GM12878 (cell line): Measurements from ENCODE around the gene RAMACL. TPM values are rescaled to one million over a fixed set of nuclear protein-coding genes. Genes with fewer than 3 reads are reported as not detected.

ENCODE experiments used
- ATAC-seq: fragments of 200-7000 bp; cut with Tn5 transposase; 3 replicates; pipeline ENCODE4 v1.9.1; 2020; ENCODE audit warnings: mild to moderate bottlenecking, moderate library complexity
- BruUV-seq: library from RNA; stranded (reverse); fragments of 400-500 nt; replicated peaks from 2 replicates; lab custom pipeline; 2021; lab: Mats Ljungman, UMichigan
- CTCF ChIA-PET: fragments of 300-600 bp; sonication (Branson Sonifier 250); formaldehyde crosslinking; extraction: SDS; loops from one replicate; lab custom pipeline; 2021; ENCODE audit warnings: inconsistent platforms; lab: Yijun Ruan, JAX
- POLR2A ChIA-PET: fragments of 350-600 bp; formaldehyde crosslinking; extraction: SDS; loops from one replicate; lab custom pipeline; 2021; ENCODE audit warnings: inconsistent platforms; lab: Charles Lee
- RAD21 ChIA-PET: fragments of 300-600 bp; sonication (Branson Sonifier 250); formaldehyde crosslinking; loops from one replicate; lab custom pipeline; 2023; ENCODE audit warnings: antibody characterized with exemption; ENCODE audit not compliant: unreplicated experiment; lab: Charles Lee
- SMC1A ChIA-PET: fragments of 300-600 bp; sonication (Branson Sonifier 250); formaldehyde crosslinking; loops from one replicate; lab custom pipeline; 2023; ENCODE audit not compliant: unreplicated experiment, uncharacterized antibody; lab: Charles Lee
- DNase-seq: peaks from one replicate; pipeline ENCODE4 v3.0.0-alpha.2; 2011; ENCODE audit warnings: low read depth, low spot score
- FAIRE-seq: peaks from 3 replicates; lab custom pipeline; 2011; peaks lifted over from hg19 to GRCh38; lab: Jason Lieb, UNC
- H2AFZ ChIP-seq: 2 replicates; pipeline ENCODE4 v1.6.0; 2011; ENCODE audit warnings: low read depth, low read length, control low read depth; ENCODE audit not compliant: control insufficient read depth
- H3K27ac ChIP-seq: 2 replicates; pipeline ENCODE4 v1.5.1; 2011; ENCODE audit warnings: control low read depth; ENCODE audit not compliant: control insufficient read depth, insufficient read depth
- H3K27me3 ChIP-seq, 2 experiments: replicated peaks in 1 of 2; 2 replicates each; pipeline versions ENCODE4 v1.6.0 to v1.6.1; 2011; ENCODE audit warnings: low read length in 1 of 2; ENCODE audit not compliant: control insufficient read depth in 2 of 2, insufficient read depth in 2 of 2
- H3K36me3 ChIP-seq, 2 experiments: 2 replicates each; pipeline ENCODE4 v1.5.1; 2011; ENCODE audit warnings: low read length in 1 of 2; ENCODE audit not compliant: control insufficient read depth in 2 of 2, insufficient read depth in 2 of 2
- H3K4me1 ChIP-seq: 2 replicates; pipeline ENCODE4 v1.6.1; 2011; ENCODE audit warnings: mild to moderate bottlenecking, low read length, moderate library complexity, mixed read lengths; ENCODE audit not compliant: control insufficient read depth, insufficient read depth
- H3K4me2 ChIP-seq: 2 replicates; pipeline ENCODE4 v1.6.0; 2011; ENCODE audit warnings: control low read depth; ENCODE audit not compliant: control insufficient read depth, insufficient read depth
- H3K4me3 ChIP-seq: fragments of 200-600 bp; sonication (generic); 2 replicates; pipeline ENCODE4 v1.5.1; 2016
- H3K79me2 ChIP-seq: 2 replicates; pipeline ENCODE4 v1.6.0; 2011; ENCODE audit warnings: low read length; ENCODE audit not compliant: control insufficient read depth, insufficient read depth
- H3K9ac ChIP-seq: 2 replicates; pipeline ENCODE4 v1.8.0; 2011; ENCODE audit warnings: low read length, control low read depth, mixed read lengths; ENCODE audit not compliant: control insufficient read depth, insufficient read depth
- H3K9me3 ChIP-seq: replicated peaks from 3 replicates; pipeline ENCODE4 v1.5.1; 2011; ENCODE audit warnings: mild to moderate bottlenecking, low read length; ENCODE audit not compliant: control insufficient read depth, insufficient read depth
- H4K20me1 ChIP-seq: 2 replicates; pipeline ENCODE4 v1.6.0; 2011; ENCODE audit not compliant: control insufficient read depth, insufficient read depth
- GATAD2B ChIP-seq: fragments of 450-650 bp; conservative IDR thresholded peaks from 2 replicates; pipeline ENCODE4 v1.6.1; 2017; ENCODE audit warnings: low read depth, mild to moderate bottlenecking, moderate library complexity
- IRF4 ChIP-seq: IDR thresholded peaks from 2 replicates; pipeline ENCODE4 v1.6.1; 2011; ENCODE audit warnings: low read depth, low read length
- NBN ChIP-seq: fragments of 450-650 bp; IDR thresholded peaks from 2 replicates; pipeline ENCODE4 v1.6.1; 2016
- NFYA ChIP-seq: IDR thresholded peaks from 2 replicates; pipeline ENCODE4 v1.6.1; 2011; ENCODE audit warnings: low read depth, mild to moderate bottlenecking, low read length, improper control_type of control experiment, borderline replicate concordance
- STAT1 ChIP-seq: fragments of 450-650 bp; conservative IDR thresholded peaks from 2 replicates; pipeline ENCODE4 v1.6.1; 2014; ENCODE audit warnings: antibody characterized with exemption, mild to moderate bottlenecking
- TARDBP ChIP-seq: IDR thresholded peaks from 2 replicates; pipeline ENCODE4 v1.6.1; 2016; ENCODE audit warnings: borderline replicate concordance
- WGBS: methylation state at CpG from one replicate; pipeline ENCODE4 v1.1.6; 2016; ENCODE audit warnings: low lambda C conversion rate; ENCODE audit not compliant: insufficient replicate concordance, insufficient coverage; ENCODE audit errors: missing lambda C conversion rate; 5-methylcytosine and 5-hydroxymethylcytosine counted together
- in situ Hi-C: fragments of 300-500 bp; cut with MboI; formaldehyde crosslinking; loops from 9 replicates; pipeline ENCODE4 v1.14.3; 2018; ENCODE audit warnings: mixed read lengths
- intact Hi-C: fragments of 100-400 bp; cut with micrococcal nuclease; formaldehyde crosslinking; loops from one replicate; pipeline ENCODE4 v1.14.2; 2022; ENCODE audit not compliant: unreplicated experiment
- polyA plus RNA-seq, 11 experiments: library from polyadenylated mRNA; depleted of rRNA in 4 of 11; unstranded in 6 of 11; stranded (reverse) in 5 of 11; fragments of >200 nt; fragmentation: Nextera tagmentation in 4 of 11; fragmentation: Illumina TruSeq in 1 of 11; extraction: Ambion mirVana in 4 of 11; extraction: Trizol in 1 of 11; gene quantifications; 1 replicate in 1 of 11; 2 replicates in 10 of 11; pipeline versions ENCODE4 v1.2.1 to v1.2.3, GENCODE V29; 2011 to 2016; ENCODE audit warnings: inconsistent platforms in 2 of 11, missing spikeins in 2 of 11, low read depth in 1 of 11
- total RNA-seq, 4 experiments: library from RNA; depleted of rRNA in 3 of 4; stranded (reverse); fragments of >200 nt in 3 of 4; fragmentation: Illumina TruSeq in 1 of 4; extraction: Trizol in 1 of 4; gene quantifications; 2 replicates each; pipeline versions ENCODE4 v1.2.1 to v1.2.3, GENCODE V29; 2013 to 2021
- TF ChIP-seq, protein P1 (sequence below): IDR thresholded peaks from 2 replicates; pipeline ENCODE4 v1.6.1; 2011; ENCODE audit warnings: low read depth, low read length, improper control_type of control experiment, borderline replicate concordance
- TF ChIP-seq, protein P2 (sequence below): fragments of 450-650 bp; IDR thresholded peaks from 2 replicates; pipeline ENCODE4 v1.6.1; 2016; ENCODE audit warnings: mild to moderate bottlenecking
- TF ChIP-seq, protein P3 (sequence below): fragments of 450-650 bp; conservative IDR thresholded peaks from 2 replicates; pipeline ENCODE4 v1.6.1; 2017; ENCODE audit warnings: mild to moderate bottlenecking, moderate library complexity
- TF ChIP-seq, protein P4 (sequence below): fragments of 450-650 bp; IDR thresholded peaks from 2 replicates; pipeline ENCODE4 v1.6.1; 2017; ENCODE audit warnings: mild to moderate bottlenecking, moderate library complexity

RAMACL gene
- total and polyA plus RNA-seq, 10 of the 15 experiments (the other 5 are each of a cell fraction or from before 2014, with no cell fraction given): 0.09 to 1.3 (median 0.31) TPM; not detected in 1

DNA sequence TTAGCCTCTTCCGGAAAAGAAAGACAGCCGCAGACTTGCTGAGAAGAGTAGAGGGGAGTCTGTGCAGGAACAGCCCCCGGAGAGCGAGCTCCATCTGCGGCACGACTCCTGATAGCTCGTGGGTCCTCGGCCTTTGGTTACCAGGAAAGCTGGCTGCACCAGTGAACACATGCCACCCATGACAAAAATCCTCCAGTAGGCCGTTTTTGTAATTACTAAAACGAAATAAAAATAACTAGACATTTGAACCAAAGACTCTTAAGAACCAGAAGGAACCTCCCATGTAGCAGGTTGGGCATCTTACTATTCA lies 42.2 kb downstream of the RAMACL start:
- ChIA-PET RAD21 (no interaction called here), SMC1A (no interaction called here), CTCF (no interaction called here), POLR2A (no interaction called here)
- Histone ChIP-seq H3K4me2 (no peak overlapping the region), H4K20me1 (no peaks in the 10 kb centered on the region), H3K27ac (no peak overlapping the region), H3K9me3 (no peaks in the 10 kb centered on the region), H3K4me3 (no peak overlapping the region), H3K4me1 (peaks cover 16% of the 10 kb centered on the region), H3K36me3 (no peaks in the 10 kb centered on the region), H3K9ac (no peak overlapping the region), H2AFZ (no peak overlapping the region), H3K79me2 (no peaks in the 10 kb centered on the region), H3K27me3 (no peaks in the 10 kb centered on the region)
- ATAC-seq (no peak), DNase-seq (no peak), FAIRE-seq (no peak)
- no TSS peak for BruUV-seq
- in situ Hi-C loops: no loop called here
- TF ChIP-seq, protein P1, sequence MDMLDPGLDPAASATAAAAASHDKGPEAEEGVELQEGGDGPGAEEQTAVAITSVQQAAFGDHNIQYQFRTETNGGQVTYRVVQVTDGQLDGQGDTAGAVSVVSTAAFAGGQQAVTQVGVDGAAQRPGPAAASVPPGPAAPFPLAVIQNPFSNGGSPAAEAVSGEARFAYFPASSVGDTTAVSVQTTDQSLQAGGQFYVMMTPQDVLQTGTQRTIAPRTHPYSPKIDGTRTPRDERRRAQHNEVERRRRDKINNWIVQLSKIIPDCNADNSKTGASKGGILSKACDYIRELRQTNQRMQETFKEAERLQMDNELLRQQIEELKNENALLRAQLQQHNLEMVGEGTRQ: no peak
- TF ChIP-seq TARDBP (no peak), GATAD2B (no peak), NBN (no peak), IRF4 (no peak), NFYA (no peak), STAT1 (no peak)
- TF ChIP-seq, protein P2, sequence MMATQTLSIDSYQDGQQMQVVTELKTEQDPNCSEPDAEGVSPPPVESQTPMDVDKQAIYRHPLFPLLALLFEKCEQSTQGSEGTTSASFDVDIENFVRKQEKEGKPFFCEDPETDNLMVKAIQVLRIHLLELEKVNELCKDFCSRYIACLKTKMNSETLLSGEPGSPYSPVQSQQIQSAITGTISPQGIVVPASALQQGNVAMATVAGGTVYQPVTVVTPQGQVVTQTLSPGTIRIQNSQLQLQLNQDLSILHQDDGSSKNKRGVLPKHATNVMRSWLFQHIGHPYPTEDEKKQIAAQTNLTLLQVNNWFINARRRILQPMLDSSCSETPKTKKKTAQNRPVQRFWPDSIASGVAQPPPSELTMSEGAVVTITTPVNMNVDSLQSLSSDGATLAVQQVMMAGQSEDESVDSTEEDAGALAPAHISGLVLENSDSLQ: no peak
- TF ChIP-seq, protein P3, sequence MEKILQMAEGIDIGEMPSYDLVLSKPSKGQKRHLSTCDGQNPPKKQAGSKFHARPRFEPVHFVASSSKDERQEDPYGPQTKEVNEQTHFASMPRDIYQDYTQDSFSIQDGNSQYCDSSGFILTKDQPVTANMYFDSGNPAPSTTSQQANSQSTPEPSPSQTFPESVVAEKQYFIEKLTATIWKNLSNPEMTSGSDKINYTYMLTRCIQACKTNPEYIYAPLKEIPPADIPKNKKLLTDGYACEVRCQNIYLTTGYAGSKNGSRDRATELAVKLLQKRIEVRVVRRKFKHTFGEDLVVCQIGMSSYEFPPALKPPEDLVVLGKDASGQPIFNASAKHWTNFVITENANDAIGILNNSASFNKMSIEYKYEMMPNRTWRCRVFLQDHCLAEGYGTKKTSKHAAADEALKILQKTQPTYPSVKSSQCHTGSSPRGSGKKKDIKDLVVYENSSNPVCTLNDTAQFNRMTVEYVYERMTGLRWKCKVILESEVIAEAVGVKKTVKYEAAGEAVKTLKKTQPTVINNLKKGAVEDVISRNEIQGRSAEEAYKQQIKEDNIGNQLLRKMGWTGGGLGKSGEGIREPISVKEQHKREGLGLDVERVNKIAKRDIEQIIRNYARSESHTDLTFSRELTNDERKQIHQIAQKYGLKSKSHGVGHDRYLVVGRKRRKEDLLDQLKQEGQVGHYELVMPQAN: no peak
- TF ChIP-seq, protein P4, sequence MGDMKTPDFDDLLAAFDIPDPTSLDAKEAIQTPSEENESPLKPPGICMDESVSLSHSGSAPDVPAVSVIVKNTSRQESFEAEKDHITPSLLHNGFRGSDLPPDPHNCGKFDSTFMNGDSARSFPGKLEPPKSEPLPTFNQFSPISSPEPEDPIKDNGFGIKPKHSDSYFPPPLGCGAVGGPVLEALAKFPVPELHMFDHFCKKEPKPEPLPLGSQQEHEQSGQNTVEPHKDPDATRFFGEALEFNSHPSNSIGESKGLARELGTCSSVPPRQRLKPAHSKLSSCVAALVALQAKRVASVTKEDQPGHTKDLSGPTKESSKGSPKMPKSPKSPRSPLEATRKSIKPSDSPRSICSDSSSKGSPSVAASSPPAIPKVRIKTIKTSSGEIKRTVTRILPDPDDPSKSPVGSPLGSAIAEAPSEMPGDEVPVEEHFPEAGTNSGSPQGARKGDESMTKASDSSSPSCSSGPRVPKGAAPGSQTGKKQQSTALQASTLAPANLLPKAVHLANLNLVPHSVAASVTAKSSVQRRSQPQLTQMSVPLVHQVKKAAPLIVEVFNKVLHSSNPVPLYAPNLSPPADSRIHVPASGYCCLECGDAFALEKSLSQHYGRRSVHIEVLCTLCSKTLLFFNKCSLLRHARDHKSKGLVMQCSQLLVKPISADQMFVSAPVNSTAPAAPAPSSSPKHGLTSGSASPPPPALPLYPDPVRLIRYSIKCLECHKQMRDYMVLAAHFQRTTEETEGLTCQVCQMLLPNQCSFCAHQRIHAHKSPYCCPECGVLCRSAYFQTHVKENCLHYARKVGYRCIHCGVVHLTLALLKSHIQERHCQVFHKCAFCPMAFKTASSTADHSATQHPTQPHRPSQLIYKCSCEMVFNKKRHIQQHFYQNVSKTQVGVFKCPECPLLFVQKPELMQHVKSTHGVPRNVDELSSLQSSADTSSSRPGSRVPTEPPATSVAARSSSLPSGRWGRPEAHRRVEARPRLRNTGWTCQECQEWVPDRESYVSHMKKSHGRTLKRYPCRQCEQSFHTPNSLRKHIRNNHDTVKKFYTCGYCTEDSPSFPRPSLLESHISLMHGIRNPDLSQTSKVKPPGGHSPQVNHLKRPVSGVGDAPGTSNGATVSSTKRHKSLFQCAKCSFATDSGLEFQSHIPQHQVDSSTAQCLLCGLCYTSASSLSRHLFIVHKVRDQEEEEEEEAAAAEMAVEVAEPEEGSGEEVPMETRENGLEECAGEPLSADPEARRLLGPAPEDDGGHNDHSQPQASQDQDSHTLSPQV: no peak
- intact Hi-C loops: no loop called here
- WGBS: 56% methylated on average over 10 of the region's 10 CpGs
